ENCODE data around the gene MCFD2. TPM values are rescaled to one million over a fixed set of nuclear protein-coding genes. Genes with fewer than 3 reads are reported as not detected.

Gene MCFD2
- total and polyA plus RNA-seq, 12 donors: 29.6 to 695 (median 304) TPM

DNA sequence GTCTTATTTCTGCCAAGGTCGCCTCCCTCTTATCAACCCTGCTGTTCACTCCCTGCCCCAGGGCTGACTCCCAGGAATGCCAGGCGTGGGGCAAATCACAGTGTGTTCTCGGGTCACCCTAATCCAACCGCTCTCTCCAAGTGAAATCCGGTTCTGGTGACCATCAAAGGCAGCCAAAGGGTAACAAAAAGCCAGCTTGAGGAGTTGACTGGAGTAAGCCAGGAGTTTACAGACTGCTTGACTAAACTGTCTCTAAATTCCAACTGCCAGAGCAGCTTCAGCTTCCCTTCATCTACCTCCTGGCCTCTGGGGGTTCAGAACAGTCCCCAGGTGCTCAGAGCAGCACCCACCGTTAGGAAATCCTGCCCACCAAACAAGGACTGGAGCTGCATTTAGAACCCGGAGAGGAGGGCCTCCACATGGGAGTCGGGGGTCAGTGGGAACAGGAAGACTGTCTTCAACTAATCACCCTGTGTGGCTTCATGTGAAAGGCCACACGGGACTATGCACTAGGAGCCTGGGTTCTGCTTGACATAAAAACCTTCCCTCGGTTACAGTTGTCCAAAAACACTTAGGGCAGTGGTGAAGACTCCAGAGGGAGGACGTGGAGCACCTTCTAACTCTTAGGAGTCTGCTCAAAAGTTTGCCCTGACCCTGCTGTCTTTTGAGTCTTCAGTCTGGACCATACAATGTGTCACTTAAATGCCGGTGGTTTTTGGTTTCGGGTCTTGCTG, 24.2 kb upstream of the MCFD2 start:
- peak in 1 of 2 donors; percentile 24 for TF ChIP-seq POLR2A (IDR thresholded peaks at IDR 0.05)
- TF ChIP-seq, protein P1, sequence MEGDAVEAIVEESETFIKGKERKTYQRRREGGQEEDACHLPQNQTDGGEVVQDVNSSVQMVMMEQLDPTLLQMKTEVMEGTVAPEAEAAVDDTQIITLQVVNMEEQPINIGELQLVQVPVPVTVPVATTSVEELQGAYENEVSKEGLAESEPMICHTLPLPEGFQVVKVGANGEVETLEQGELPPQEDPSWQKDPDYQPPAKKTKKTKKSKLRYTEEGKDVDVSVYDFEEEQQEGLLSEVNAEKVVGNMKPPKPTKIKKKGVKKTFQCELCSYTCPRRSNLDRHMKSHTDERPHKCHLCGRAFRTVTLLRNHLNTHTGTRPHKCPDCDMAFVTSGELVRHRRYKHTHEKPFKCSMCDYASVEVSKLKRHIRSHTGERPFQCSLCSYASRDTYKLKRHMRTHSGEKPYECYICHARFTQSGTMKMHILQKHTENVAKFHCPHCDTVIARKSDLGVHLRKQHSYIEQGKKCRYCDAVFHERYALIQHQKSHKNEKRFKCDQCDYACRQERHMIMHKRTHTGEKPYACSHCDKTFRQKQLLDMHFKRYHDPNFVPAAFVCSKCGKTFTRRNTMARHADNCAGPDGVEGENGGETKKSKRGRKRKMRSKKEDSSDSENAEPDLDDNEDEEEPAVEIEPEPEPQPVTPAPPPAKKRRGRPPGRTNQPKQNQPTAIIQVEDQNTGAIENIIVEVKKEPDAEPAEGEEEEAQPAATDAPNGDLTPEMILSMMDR (IDR thresholded peaks at IDR 0.05): no peak
- H3K4me1 ChIP-seq (replicated peaks in 1 of 2): peaks cover 30 to 60% of the 10 kb centered on the region in 2 donors
- H3K4me3 ChIP-seq: peak overlapping the region in 1 of 4 donors; percentile 81
- peak in 6 of 7 donors; percentile 56 to 67 (median 60) for DNase-seq
- no peaks in the 10 kb centered on the region for H3K36me3 ChIP-seq (replicated peaks in 1 of 2)
- no peaks in the 10 kb centered on the region for H3K27me3 ChIP-seq
- WGBS, 4 donors: 50 to 60% (median 55%) methylated on average over 11 to 13 of the region's 13 CpGs
- peak overlapping the region in 4 of 5 donors; percentile 88 to 98 (median 93) for H3K27ac ChIP-seq
- intact Hi-C loops (cut with DNase I): no loop called here
- no peaks in the 10 kb centered on the region for H3K9me3 ChIP-seq (replicated peaks in 1 of 3)

DNA sequence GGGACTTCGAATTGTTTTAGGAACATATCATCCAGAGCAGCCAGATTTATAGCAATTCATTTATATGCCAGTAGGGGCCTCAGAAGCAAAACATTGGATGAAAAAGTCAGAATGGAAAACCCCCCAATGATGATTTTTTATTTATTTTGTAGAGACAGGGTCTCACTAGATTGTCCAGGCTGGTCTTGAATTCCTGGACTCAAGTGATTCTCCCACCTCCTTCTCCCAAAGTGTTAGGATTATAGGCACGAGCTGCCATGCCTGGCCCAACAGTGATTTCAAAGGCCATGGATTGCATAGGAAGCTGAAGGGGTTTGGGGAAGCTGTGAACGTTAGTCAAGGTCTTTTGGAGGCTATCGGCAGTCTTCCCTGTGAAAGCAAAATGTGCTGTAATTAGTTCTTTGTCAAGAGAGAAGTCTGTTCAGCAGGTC, 21.9 kb upstream of the MCFD2 start:
- H3K4me1 ChIP-seq (replicated peaks in 1 of 2): peaks cover 22 to 42% of the 10 kb centered on the region in 2 donors
- no peaks in the 10 kb centered on the region for H3K9me3 ChIP-seq (replicated peaks in 1 of 3)
- 34 to 57% (median 48%) methylated on average over 4 of the region's 4 CpGs for WGBS, 4 donors
- TF ChIP-seq POLR2A (IDR thresholded peaks at IDR 0.05): no peak
- TF ChIP-seq, protein P1 (IDR thresholded peaks at IDR 0.05): peak; percentile 12 to 42 (median 34)
- no peaks in the 10 kb centered on the region for H3K36me3 ChIP-seq (replicated peaks in 1 of 2)
- intact Hi-C loops (cut with DNase I): no loop called here
- H3K27me3 ChIP-seq: no peaks in the 10 kb centered on the region
- H3K4me3 ChIP-seq: no peak overlapping the region
- no peak for DNase-seq
- peak overlapping the region in 3 of 5 donors; percentile 16 to 39 (median 24) for H3K27ac ChIP-seq

DNA sequence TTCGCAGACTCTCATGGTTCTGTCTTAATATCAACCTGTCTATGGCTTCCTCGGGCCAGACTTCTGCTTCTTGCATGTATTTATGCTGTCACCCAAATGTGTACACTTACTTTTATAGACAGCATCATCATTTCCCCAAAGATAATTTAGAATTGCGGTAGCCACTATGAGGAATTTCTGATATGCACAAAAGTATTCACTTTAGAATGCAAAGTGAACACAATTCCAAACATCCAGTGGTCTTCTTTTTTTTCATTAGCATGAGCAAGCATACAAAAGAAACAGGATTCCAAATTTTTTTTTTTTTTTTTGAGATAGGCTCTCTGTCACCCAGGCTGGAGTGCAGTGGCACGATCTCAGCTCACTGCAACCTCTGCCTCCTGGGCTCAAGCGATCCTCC, 21.0 kb upstream of the MCFD2 start:
- TF ChIP-seq, protein P1 (IDR thresholded peaks at IDR 0.05): no peak
- no peak for TF ChIP-seq POLR2A (IDR thresholded peaks at IDR 0.05)
- 93 to 98% (median 96%) methylated on average over 5 of the region's 5 CpGs for WGBS, 4 donors
- H3K4me3 ChIP-seq: no peak overlapping the region

DNA sequence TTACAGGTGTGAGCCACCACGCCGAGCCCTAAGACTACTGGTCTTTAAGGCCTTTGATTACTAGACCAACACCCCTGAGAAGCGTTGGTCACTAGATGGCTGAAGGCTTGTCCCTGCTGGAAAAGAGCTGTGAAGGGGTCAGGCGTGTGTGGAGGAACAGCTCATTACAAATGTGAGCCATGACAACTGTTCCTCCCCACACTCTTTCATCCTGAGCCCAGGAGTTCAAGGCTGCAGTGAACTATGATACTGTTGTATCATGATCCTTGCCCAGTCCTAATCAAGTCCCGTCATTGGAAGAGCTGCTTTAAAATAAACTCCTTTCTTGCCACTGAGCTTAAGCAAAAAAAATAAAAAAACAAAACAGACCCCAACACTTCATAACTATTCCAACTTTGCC, 19.5 kb upstream of the MCFD2 start:
- Histone ChIP-seq H3K9me3 (replicated peaks in 1 of 3) (no peaks in the 10 kb centered on the region), H3K27me3 (no peaks in the 10 kb centered on the region), H3K27ac (peak overlapping the region in 4 of 5 donors; percentile 13 to 57 (median 50)), H3K4me1 (replicated peaks in 1 of 2) (peaks cover 13 to 31% of the 10 kb centered on the region in 2 donors), H3K36me3 (replicated peaks in 1 of 2) (no peaks in the 10 kb centered on the region), H3K4me3 (no peak overlapping the region)
- peak in 3 of 7 donors; percentile 51 to 62 (median 61) for DNase-seq
- 64 to 78% (median 68%) methylated on average over 4 to 5 of the region's 5 CpGs for WGBS, 4 donors
- intact Hi-C loops (cut with DNase I): no loop called here
- TF ChIP-seq, protein P1 (IDR thresholded peaks at IDR 0.05): no peak
- no peak for TF ChIP-seq POLR2A (IDR thresholded peaks at IDR 0.05)

More for the DNA sequence above, 21.0 kb upstream of the MCFD2 start:
- no peak for DNase-seq
- H3K36me3 ChIP-seq (replicated peaks in 1 of 2): no peaks in the 10 kb centered on the region
- H3K9me3 ChIP-seq (replicated peaks in 1 of 3): no peaks in the 10 kb centered on the region
- intact Hi-C loops (cut with DNase I): no loop called here
- H3K27ac ChIP-seq: no peak overlapping the region
- H3K4me1 ChIP-seq (replicated peaks in 1 of 2): peaks cover 20 to 37% of the 10 kb centered on the region in 2 donors
- no peaks in the 10 kb centered on the region for H3K27me3 ChIP-seq

Measured in adrenal gland (tissue), 12 donors.